A549 (cell line): Measurements from ENCODE around the gene NUP88. TPM values are rescaled to one million over a fixed set of nuclear protein-coding genes. Genes with fewer than 3 reads are reported as not detected.
A peak's percentile ranks its signal among the peaks of the same experiment; 100 is the strongest.
"Not testable (repeated sequence)": the region's sequence is repeated elsewhere in the genome, so short reads cannot be mapped to it uniquely, and the experiment has no call there.

Experiments
- ATAC-seq, 2 experiments: fragments of 200-7000 bp in 1 of 2; fragments of >200 bp in 1 of 2; cut with Nextera tagmentation in 1 of 2; cut with Tn5 transposase in 1 of 2; 3 replicates each; pipeline versions ENCODE4 v1.8.0 to v1.9.1; 2018 to 2020; ENCODE audit warnings: mild to moderate bottlenecking in 1 of 2, moderate library complexity in 1 of 2
- CTCF ChIA-PET: fragments of 300-600 bp; sonication (Branson Sonifier 250); formaldehyde crosslinking; extraction: SDS; loops from one replicate; lab custom pipeline; 2021; ENCODE audit warnings: antibody characterized with exemption, inconsistent platforms; lab: Yijun Ruan, JAX
- POLR2A ChIA-PET: fragments of 350-600 bp; formaldehyde crosslinking; extraction: SDS; loops from one replicate; lab custom pipeline; 2021; ENCODE audit warnings: antibody characterized with exemption, inconsistent platforms; lab: Yijun Ruan, JAX
- DNase-seq, 2 experiments: peaks; one replicate each; pipeline versions ENCODE4 v3.0.0 to v3.0.0-alpha.2; 2011 to 2016; ENCODE audit warnings: low read depth in 1 of 2, low spot score in 1 of 2
- FAIRE-seq: peaks from 2 replicates; lab custom pipeline; 2011; peaks lifted over from hg19 to GRCh38; lab: Jason Lieb, UNC
- H3K27ac ChIP-seq, 2 experiments: fragments of >200 bp; sonication (Bioruptor Twin); formaldehyde crosslinking; 3 replicates each; pipeline ENCODE4 v1.5.1; 2016 to 2017
- H3K4me1 ChIP-seq: fragments of >200 bp; sonication (Bioruptor Twin); formaldehyde crosslinking; 3 replicates; pipeline ENCODE4 v1.6.1; 2016
- H3K4me2 ChIP-seq: fragments of >200 bp; sonication (Bioruptor Twin); formaldehyde crosslinking; 3 replicates; pipeline ENCODE4 v1.6.1; 2016
- H3K4me3 ChIP-seq: fragments of >200 bp; sonication (Bioruptor Twin); formaldehyde crosslinking; 3 replicates; pipeline ENCODE4 v1.5.1; 2016
- H3K9me3 ChIP-seq: fragments of >200 bp; sonication (Bioruptor Twin); formaldehyde crosslinking; 3 replicates; pipeline ENCODE4 v1.6.1; 2016
- CBX2 ChIP-seq: fragments of 200-600 bp; sonication (generic); IDR thresholded peaks from 2 replicates; pipeline ENCODE4 v1.6.1; 2016; ENCODE audit warnings: low read depth, mild to moderate bottlenecking, borderline replicate concordance
- ESRRA ChIP-seq: fragments of 150-350 bp; IDR thresholded peaks from 2 replicates; pipeline ENCODE4 v1.6.1; 2014; ENCODE audit warnings: mild to moderate bottlenecking, low read length, borderline replicate concordance
- FOSB ChIP-seq: fragments of 250-450 bp; sonication (Bioruptor Pico); IDR thresholded peaks from 2 replicates; pipeline ENCODE4 v1.5.0; 2020; ENCODE audit warnings: mild to moderate bottlenecking, moderate library complexity
- FOXS1 ChIP-seq: fragments of 250-450 bp; sonication (Bioruptor Pico); IDR thresholded peaks from 2 replicates; pipeline ENCODE4 v1.5.0; 2020; ENCODE audit warnings: mild to moderate bottlenecking, moderate library complexity
- HOXB13 ChIP-seq: fragments of 250-450 bp; sonication (Bioruptor Pico); IDR thresholded peaks from 2 replicates; pipeline ENCODE4 v1.5.0; 2020; ENCODE audit warnings: low read depth, mild to moderate bottlenecking, moderate library complexity
- KDM5A ChIP-seq: fragments of 200-600 bp; sonication (generic); IDR thresholded peaks from 2 replicates; pipeline ENCODE4 v1.6.1; 2016; ENCODE audit warnings: antibody characterized with exemption, mild to moderate bottlenecking
- MAFK ChIP-seq: fragments of 450-650 bp; IDR thresholded peaks from 2 replicates; pipeline ENCODE4 v1.6.1; 2014; ENCODE audit not compliant: partially characterized antibody
- MAZ ChIP-seq: fragments of 150-350 bp; IDR thresholded peaks from 2 replicates; pipeline ENCODE4 v1.6.1; 2014; ENCODE audit warnings: antibody characterized with exemption, low read depth, low read length, borderline replicate concordance
- RAD21 ChIP-seq, 2 experiments: fragments of >200 bp in 1 of 2; sonication (Bioruptor Twin) in 1 of 2; formaldehyde crosslinking in 1 of 2; IDR thresholded peaks in 1 of 2; conservative IDR thresholded peaks in 1 of 2; 2 replicates in 1 of 2; 3 replicates in 1 of 2; pipeline ENCODE4 v1.6.1; 2012 to 2018; ENCODE audit warnings: inconsistent platforms in 1 of 2
- SMC3 ChIP-seq: fragments of >200 bp; sonication (Bioruptor Twin); formaldehyde crosslinking; IDR thresholded peaks from 3 replicates; pipeline ENCODE4 v1.6.1; 2018; ENCODE audit warnings: inconsistent platforms
- TP53 ChIP-seq: fragments of 250-450 bp; sonication (Bioruptor Pico); IDR thresholded peaks from 2 replicates; pipeline ENCODE4 v1.5.0; 2021; ENCODE audit warnings: mild to moderate bottlenecking, moderate library complexity
- ZFP36 ChIP-seq: fragments of 450-650 bp; IDR thresholded peaks from 2 replicates; pipeline ENCODE4 v1.6.1; 2014; ENCODE audit warnings: borderline replicate concordance; ENCODE audit not compliant: partially characterized antibody
- WGBS: methylation state at CpG from one replicate; pipeline ENCODE4 v1.1.6; 2017; ENCODE audit errors: missing lambda C conversion rate; 5-methylcytosine and 5-hydroxymethylcytosine counted together
- polyA plus RNA-seq, 4 experiments: library from polyadenylated mRNA; depleted of rRNA in 3 of 4; stranded (reverse); fragments of >200 nt; fragmentation: RNase III in 1 of 4; extraction: RNeasy Plus Mini Kit Qiagen cat#74134 plus additional on column Dnase treatment in 1 of 4; gene quantifications; 2 replicates in 3 of 4; 3 replicates in 1 of 4; pipeline ENCODE4 v1.2.3, GENCODE V29; 2011 to 2017
- TF ChIP-seq, protein P1 (sequence below): fragments of >200 bp; sonication (Bioruptor Twin); formaldehyde crosslinking; IDR thresholded peaks from 3 replicates; pipeline ENCODE4 v1.6.1; 2016
- TF ChIP-seq, protein P2 (sequence below): fragments of 150-350 bp; IDR thresholded peaks from 2 replicates; pipeline ENCODE4 v1.6.1; 2014; ENCODE audit warnings: low read depth, mild to moderate bottlenecking, low read length
- TF ChIP-seq, protein P3 (sequence below): fragments of 450-650 bp; IDR thresholded peaks from 2 replicates; pipeline ENCODE4 v1.6.1; 2014; ENCODE audit warnings: antibody characterized with exemption
- TF ChIP-seq, protein P4 (sequence below): fragments of >200 bp; sonication (Bioruptor Twin); formaldehyde crosslinking; IDR thresholded peaks from 2 replicates; pipeline ENCODE4 v1.6.1; 2016
- TF ChIP-seq, protein P5 (sequence below): fragments of 200-600 bp; sonication (generic); IDR thresholded peaks from 2 replicates; pipeline ENCODE4 v1.6.1; 2016; ENCODE audit warnings: antibody characterized with exemption, mild to moderate bottlenecking, moderate library complexity

The NUP88 gene
- polyA plus RNA-seq, 2 of the 4 experiments (the other 2 are of a cell fraction): 121 to 180 TPM

DNA sequence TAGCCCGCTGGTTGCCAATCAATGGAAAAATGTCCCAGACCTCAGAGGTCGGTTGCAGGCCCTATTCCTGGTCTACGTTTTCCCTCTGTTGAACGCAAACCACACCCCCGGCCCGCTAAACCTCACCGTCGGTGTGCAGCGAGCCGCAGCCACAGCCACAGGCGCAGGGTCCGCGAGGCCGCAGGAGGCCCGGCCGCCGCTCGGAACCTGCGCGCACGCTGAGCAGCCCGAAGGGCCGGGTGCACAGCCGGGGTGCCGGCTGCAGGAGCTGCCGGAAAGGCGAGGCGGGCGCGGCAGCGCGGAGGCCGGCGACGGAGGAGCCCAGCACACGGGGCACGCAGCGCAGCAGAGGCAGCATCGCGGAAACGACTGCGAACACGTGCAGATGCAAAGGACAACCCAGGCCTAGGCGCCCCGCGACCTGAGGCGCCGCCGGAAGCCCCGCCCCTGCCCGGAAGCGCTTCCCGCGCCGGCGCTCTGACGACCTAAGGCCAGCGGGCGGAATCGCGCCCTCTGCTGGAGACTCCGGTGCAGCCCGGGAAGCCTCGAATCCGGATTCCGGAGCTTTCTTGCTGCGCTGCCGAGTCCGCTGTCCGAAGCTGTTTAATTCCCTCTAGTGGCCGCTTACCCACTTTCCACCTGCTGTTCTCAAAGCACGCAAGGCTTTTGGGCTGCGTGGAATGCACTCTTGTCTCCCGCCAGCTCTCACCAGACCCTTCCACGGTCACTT lies 19.4 kb upstream of the NUP88 start, which contains the start of gene C1QBP (continued):
- TF ChIP-seq, protein P1, sequence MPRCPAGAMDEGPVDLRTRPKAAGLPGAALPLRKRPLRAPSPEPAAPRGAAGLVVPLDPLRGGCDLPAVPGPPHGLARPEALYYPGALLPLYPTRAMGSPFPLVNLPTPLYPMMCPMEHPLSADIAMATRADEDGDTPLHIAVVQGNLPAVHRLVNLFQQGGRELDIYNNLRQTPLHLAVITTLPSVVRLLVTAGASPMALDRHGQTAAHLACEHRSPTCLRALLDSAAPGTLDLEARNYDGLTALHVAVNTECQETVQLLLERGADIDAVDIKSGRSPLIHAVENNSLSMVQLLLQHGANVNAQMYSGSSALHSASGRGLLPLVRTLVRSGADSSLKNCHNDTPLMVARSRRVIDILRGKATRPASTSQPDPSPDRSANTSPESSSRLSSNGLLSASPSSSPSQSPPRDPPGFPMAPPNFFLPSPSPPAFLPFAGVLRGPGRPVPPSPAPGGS: peak; percentile 85; the same call in 2 of the 3 replicates

DNA sequence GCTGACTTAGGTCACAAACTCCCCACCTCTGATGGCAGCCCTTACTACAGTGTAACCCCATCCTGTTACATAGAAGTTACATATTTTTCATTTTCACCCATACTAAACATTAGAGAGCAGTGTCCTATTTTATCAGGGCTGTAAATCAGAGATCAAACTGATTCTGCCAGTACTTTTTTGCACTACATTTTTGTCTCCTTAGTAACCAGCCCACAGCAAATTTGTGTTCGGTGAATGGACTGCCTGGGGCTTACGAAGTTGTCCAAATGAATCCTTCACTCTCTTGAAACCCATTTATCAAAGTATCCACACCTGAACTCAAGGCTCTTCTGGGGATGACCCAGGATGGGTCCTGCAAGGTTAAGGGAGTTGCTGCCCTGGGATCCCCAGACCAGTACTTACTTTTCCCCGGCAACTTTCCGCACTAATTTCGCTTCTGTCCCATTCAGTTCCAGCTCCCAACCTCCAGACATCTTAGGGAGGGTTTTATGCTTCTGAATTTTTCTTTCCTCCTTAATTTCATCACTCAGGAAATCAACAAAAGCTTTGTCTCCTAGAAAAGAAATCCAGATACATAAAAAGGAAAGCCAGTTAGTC lies 18.4 kb upstream of the NUP88 start:
- POLR2A ChIA-PET: no interaction called here
- CTCF ChIA-PET: interaction anchor here (1.5 to 10.9 kb wide), 7 partner anchors 11 to 79 kb away, joined by 4 to 178 read pairs (median 54); partner anchors contain the start of genes DERL2, DHX33, MIS12 and NUP88
- ATAC-seq (no peak), DNase-seq (no peak), FAIRE-seq (no peak)
- H3K27ac ChIP-seq: peak overlapping the region; percentile 92 to 97
- WGBS: 11% methylated on average over 5 of the region's 5 CpGs
- TF ChIP-seq, protein P2, sequence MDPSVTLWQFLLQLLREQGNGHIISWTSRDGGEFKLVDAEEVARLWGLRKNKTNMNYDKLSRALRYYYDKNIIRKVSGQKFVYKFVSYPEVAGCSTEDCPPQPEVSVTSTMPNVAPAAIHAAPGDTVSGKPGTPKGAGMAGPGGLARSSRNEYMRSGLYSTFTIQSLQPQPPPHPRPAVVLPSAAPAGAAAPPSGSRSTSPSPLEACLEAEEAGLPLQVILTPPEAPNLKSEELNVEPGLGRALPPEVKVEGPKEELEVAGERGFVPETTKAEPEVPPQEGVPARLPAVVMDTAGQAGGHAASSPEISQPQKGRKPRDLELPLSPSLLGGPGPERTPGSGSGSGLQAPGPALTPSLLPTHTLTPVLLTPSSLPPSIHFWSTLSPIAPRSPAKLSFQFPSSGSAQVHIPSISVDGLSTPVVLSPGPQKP: no peak
- TF ChIP-seq HOXB13 (CRISPR knock-in tag) (no peak), MAFK (no peak), RAD21 (conservative IDR thresholded peaks at IDR 0.05 in 1 of 2, IDR thresholded peaks at IDR 0.05 in 1 of 2) (no peak), ZFP36 (no peak), MAZ (no peak), FOSB (no peak), TP53 (CRISPR knock-in tag) (no peak), FOXS1 (CRISPR knock-in tag) (no peak), KDM5A (no peak), CBX2 (no peak), ESRRA (no peak), SMC3 (no peak)
- TF ChIP-seq, protein P3, sequence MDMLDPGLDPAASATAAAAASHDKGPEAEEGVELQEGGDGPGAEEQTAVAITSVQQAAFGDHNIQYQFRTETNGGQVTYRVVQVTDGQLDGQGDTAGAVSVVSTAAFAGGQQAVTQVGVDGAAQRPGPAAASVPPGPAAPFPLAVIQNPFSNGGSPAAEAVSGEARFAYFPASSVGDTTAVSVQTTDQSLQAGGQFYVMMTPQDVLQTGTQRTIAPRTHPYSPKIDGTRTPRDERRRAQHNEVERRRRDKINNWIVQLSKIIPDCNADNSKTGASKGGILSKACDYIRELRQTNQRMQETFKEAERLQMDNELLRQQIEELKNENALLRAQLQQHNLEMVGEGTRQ: no peak
- TF ChIP-seq, protein P4, sequence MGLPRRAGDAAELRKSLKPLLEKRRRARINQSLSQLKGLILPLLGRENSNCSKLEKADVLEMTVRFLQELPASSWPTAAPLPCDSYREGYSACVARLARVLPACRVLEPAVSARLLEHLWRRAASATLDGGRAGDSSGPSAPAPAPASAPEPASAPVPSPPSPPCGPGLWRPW: no peak
- TF ChIP-seq, protein P5, sequence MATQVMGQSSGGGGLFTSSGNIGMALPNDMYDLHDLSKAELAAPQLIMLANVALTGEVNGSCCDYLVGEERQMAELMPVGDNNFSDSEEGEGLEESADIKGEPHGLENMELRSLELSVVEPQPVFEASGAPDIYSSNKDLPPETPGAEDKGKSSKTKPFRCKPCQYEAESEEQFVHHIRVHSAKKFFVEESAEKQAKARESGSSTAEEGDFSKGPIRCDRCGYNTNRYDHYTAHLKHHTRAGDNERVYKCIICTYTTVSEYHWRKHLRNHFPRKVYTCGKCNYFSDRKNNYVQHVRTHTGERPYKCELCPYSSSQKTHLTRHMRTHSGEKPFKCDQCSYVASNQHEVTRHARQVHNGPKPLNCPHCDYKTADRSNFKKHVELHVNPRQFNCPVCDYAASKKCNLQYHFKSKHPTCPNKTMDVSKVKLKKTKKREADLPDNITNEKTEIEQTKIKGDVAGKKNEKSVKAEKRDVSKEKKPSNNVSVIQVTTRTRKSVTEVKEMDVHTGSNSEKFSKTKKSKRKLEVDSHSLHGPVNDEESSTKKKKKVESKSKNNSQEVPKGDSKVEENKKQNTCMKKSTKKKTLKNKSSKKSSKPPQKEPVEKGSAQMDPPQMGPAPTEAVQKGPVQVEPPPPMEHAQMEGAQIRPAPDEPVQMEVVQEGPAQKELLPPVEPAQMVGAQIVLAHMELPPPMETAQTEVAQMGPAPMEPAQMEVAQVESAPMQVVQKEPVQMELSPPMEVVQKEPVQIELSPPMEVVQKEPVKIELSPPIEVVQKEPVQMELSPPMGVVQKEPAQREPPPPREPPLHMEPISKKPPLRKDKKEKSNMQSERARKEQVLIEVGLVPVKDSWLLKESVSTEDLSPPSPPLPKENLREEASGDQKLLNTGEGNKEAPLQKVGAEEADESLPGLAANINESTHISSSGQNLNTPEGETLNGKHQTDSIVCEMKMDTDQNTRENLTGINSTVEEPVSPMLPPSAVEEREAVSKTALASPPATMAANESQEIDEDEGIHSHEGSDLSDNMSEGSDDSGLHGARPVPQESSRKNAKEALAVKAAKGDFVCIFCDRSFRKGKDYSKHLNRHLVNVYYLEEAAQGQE: no peak
- no peaks in the 10 kb centered on the region for H3K9me3 ChIP-seq
- H3K4me2 ChIP-seq: peak overlapping the region; percentile 82
- H3K4me1 ChIP-seq: peaks cover 29% of the 10 kb centered on the region
- peak overlapping the region; percentile 77 for H3K4me3 ChIP-seq

DNA sequence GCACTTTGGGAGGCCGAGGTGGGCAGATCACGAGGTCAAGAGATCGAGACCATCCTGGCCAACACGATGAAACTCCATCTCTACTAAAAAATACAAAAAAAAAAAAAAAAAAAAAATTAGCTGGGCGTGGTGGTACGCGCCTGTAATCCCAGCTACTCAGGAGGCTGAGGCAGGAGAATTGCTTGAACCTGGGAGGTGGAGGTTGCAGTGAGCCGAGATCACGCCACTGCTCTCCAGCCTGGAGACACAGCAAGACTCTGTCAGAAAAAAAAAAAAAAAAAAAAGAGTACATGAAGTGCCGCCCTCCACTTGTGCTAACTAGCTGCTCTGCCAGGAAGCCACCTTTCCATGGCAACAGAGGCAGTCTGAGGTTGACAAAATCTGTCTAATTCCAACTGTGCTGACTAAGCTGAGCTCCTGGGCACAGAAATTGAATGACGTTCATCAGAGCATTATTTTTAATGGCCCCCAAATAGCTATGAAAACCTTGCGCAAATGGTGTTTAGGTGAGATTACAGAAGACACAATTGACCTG lies 16.4 kb upstream of the NUP88 start:
- H3K27ac ChIP-seq, ATAC-seq, H3K4me3 ChIP-seq, DNase-seq, FAIRE-seq, POLR2A ChIA-PET, H3K9me3 ChIP-seq: not testable (repeated sequence)
- CTCF ChIA-PET: interaction anchor here (0.6 to 10.9 kb wide), 5 partner anchors 9 to 1590 kb away, joined by 3 to 178 read pairs (median 4); no protein-coding TSS in a partner anchor
- peak overlapping the region; percentile 82; the same call in 1 of the 3 replicates for H3K4me2 ChIP-seq
- H3K4me1 ChIP-seq: peaks cover 29% of the 10 kb centered on the region
- 91% methylated on average over 12 of the region's 12 CpGs for WGBS
